Middle frontal gyrus (tissue), 1 donor: ENCODE data around the gene MIPEP.
A peak's percentile ranks its signal among the peaks of the same experiment; 100 is the strongest.
"Not testable (repeated sequence)": the region's sequence is repeated elsewhere in the genome, so short reads cannot be mapped to it uniquely, and the experiment has no call there.

ENCODE experiments used
- DNase-seq: peaks from one replicate; pipeline ENCODE4 v3.0.0-alpha.2; 2015; ENCODE audit warnings: low spot score; ENCODE audit errors: extremely low spot score

MIPEP gene

GRCh38 chr13:23888658-23889614 is at the start of gene MIPEP:
MIPEP (minus strand) TSS chr13:23889400; CDS start chr13:23889320, 80 bp downstream.
- peak; percentile 89 for DNase-seq

GRCh38 chr13:23934520-23934919 is 45.3 kb upstream of the MIPEP start:
- DNase-seq = no peak

GRCh38 chr13:23928985-23929384 is 39.8 kb upstream of the MIPEP start:
- no peak for DNase-seq

- no peak for DNase-seq
Measured at GRCh38 chr13:23923031-23923430, 33.8 kb upstream of the MIPEP start.

- DNase-seq = no peak
Measured at GRCh38 chr13:23922005-23922932, 33.1 kb upstream of the MIPEP start.

- peak; percentile 50 for DNase-seq
Measured at GRCh38 chr13:23921451-23921888, 32.3 kb upstream of the MIPEP start.

- DNase-seq = no peak
Measured at GRCh38 chr13:23919006-23919405, 29.8 kb upstream of the MIPEP start.

GRCh38 chr13:23918208-23918607 is 29.0 kb upstream of the MIPEP start:
- no peak for DNase-seq

- no peak for DNase-seq
Measured at GRCh38 chr13:23915308-23915707, 26.1 kb upstream of the MIPEP start.

GRCh38 chr13:23912469-23912868 is 23.3 kb upstream of the MIPEP start:
- no peak for DNase-seq

GRCh38 chr13:23909606-23910005 is 20.4 kb upstream of the MIPEP start:
- DNase-seq = no peak

GRCh38 chr13:23905766-23906165 is 16.6 kb upstream of the MIPEP start:
- no peak for DNase-seq

- DNase-seq = no peak
Measured at GRCh38 chr13:23903906-23904280, 14.7 kb upstream of the MIPEP start.

- DNase-seq = no peak
Measured at GRCh38 chr13:23902975-23903905, 14.0 kb upstream of the MIPEP start.

GRCh38 chr13:23901365-23901764 is 12.2 kb upstream of the MIPEP start:
- DNase-seq = no peak

- DNase-seq = no peak
Measured at GRCh38 chr13:23899555-23899954, 10.4 kb upstream of the MIPEP start.

- no peak for DNase-seq
Measured at GRCh38 chr13:23898101-23898500, 8.9 kb upstream of the MIPEP start.

GRCh38 chr13:23897452-23897919 is 8.3 kb upstream of the MIPEP start, which contains the start of gene C1QTNF9B:
C1QTNF9B (minus strand) TSS chr13:23897502.
- not testable (repeated sequence) for DNase-seq

GRCh38 chr13:23894746-23895145 is 5.5 kb upstream of the MIPEP start:
- DNase-seq = not testable (repeated sequence)

GRCh38 chr13:23893791-23894190 is 4.6 kb upstream of the MIPEP start:
- DNase-seq = not testable (repeated sequence)
